Endometrium (tissue), 2 donors: ENCODE measurements around the gene OTUD3.

Experiments
- FAIRE-seq: peaks from 2 replicates; lab custom pipeline; 2012; peaks lifted over from hg19 to GRCh38; lab: Jason Lieb, UNC
- donor health status: control.
- donor health status: control.

OTUD3 gene

DNA sequence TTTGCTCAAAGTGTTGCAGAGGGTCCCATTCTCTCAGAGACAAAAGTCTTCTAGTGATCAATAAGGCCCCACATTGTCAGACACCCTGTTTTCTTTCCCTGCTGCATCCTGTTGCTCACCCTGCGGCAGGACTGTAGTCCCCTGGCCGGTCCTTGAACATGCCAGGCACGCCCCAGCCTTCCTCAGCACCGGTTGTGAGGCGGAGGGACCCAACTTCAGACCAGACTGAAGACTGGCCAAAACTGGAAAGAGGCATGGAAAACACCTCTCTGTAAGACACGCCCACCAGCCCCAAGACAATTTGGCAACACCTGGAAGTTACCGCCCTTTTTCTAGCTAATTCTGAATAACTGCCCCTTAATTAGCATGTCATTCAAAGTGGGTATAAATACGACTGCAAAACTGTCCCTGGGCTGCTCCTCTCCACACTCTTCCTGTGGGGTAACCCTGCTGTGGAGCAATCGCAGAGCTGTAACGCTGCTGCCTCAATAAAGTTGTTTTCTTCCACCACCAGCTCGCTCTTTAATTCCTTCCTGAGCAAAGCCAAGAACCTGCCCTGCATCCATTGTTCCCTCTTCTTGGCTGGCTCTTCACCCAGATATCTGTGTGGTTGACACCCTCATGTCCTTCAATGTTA lies 73.5 kb downstream of the OTUD3 start:
- no peak for FAIRE-seq

- FAIRE-seq: no peak
Measured at GRCh38 chr1:19957779-19958178, 75.6 kb downstream of the OTUD3 start.

- no peak for FAIRE-seq
Measured at GRCh38 chr1:19960591-19960990, 78.4 kb downstream of the OTUD3 start.
